Measurements from ENCODE around the gene KRT75. TPM values are rescaled to one million over a fixed set of nuclear protein-coding genes. Genes with fewer than 3 reads are reported as not detected.

Gene KRT75
- total RNA-seq, 4 donors from 2014 or later, result 0.44 TPM; not detected in 3

DNA sequence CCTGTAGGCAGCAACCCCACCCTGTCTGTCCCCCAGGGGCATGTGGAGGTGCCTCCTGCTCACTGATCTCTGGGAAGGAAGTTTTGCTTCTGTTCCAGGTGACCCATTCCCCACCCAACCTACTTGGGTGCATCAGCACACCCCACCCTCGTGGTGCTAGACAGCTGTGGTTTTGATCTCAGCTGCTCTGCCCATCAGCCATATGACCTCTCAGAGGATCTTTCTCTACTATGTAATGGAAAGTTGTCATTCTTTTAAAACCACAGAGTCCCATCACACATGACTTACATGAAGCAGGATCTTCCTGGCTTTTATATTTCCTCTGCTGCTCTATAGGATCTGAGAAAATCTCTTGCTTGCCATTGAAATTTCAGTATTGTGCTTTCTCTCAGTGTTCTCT lies 14.5 kb downstream of the KRT75 start:
- H3K4me3 ChIP-seq, result no peak overlapping the region
- 50% methylated on average over 1 of the region's 1 CpG for WGBS, 2 donors
- peaks cover 0 to 8% (median 0%) of the 10 kb centered on the region in 4 donors for H3K27me3 ChIP-seq
- no peaks in the 10 kb centered on the region for H3K9me3 ChIP-seq
- intact Hi-C loops (cut with DNase I), result no loop called here
- no peak for DNase-seq
- no peaks in the 10 kb centered on the region for H3K36me3 ChIP-seq
- no peak overlapping the region for H3K27ac ChIP-seq
- TF ChIP-seq POLR2A (IDR thresholded peaks at IDR 0.05) (no peak), CTCF (IDR thresholded peaks at IDR 0.05) (no peak)
- H3K4me1 ChIP-seq, result peaks cover 4 to 33% (median 18%) of the 10 kb centered on the region in 3 donors

GRCh38 chr12:52418576-52419110 lies 15.5 kb downstream of the KRT75 start:
- Histone ChIP-seq H3K4me1 (peaks cover 4 to 31% (median 18%) of the 10 kb centered on the region in 3 donors), H3K36me3 (no peaks in the 10 kb centered on the region), H3K27me3 (peaks cover 0 to 8% (median 0%) of the 10 kb centered on the region in 4 donors), H3K9me3 (no peaks in the 10 kb centered on the region), H3K27ac (no peak overlapping the region), H3K4me3 (no peak overlapping the region)
- intact Hi-C loops (cut with DNase I), result no loop called here
- TF ChIP-seq POLR2A (IDR thresholded peaks at IDR 0.05) (no peak), CTCF (IDR thresholded peaks at IDR 0.05) (no peak)
- WGBS, 2 donors, result 74 to 82% methylated on average over 2 to 3 of the region's 4 CpGs
- no peak for DNase-seq

DNA sequence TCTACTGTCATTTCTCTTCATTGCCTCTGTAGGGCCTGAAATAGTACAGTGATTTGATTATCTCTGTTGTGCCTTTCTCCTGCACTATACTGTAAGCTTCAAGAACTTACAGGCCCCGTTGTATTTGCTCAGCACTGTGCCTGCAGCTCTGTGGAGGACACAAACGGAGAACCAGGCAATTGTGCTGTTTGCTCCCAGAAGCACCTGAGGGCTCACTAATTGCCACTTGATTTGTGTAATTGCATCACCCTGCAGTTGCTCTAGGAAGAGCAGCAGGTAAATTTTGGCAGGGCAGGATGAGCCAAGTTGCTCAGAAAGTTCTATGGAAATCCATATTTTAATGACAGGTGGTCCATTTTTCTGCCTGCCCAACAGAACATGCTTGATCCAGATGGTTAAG lies 16.4 kb downstream of the KRT75 start:
- peak overlapping the region in 3 of 4 donors; percentile 40 to 76 (median 42) for H3K27ac ChIP-seq
- H3K4me3 ChIP-seq, result no peak overlapping the region
- H3K36me3 ChIP-seq, result no peaks in the 10 kb centered on the region
- H3K4me1 ChIP-seq, result peaks cover 4 to 24% (median 14%) of the 10 kb centered on the region in 3 donors
- DNase-seq, result no peak
- intact Hi-C loops (cut with DNase I), result no loop called here
- no peak for TF ChIP-seq POLR2A (IDR thresholded peaks at IDR 0.05)
- TF ChIP-seq CTCF (IDR thresholded peaks at IDR 0.05), result no peak
- H3K27me3 ChIP-seq, result peaks cover 0 to 8% (median 0%) of the 10 kb centered on the region in 4 donors
- WGBS, 2 donors, result 42 to 64% methylated on average over 2 of the region's 2 CpGs
- no peaks in the 10 kb centered on the region for H3K9me3 ChIP-seq

- peaks cover 4 to 24% (median 14%) of the 10 kb centered on the region in 3 donors for H3K4me1 ChIP-seq
- H3K27ac ChIP-seq, result peak overlapping the region in 3 of 4 donors; percentile 40 to 76 (median 42)
- no peak for TF ChIP-seq POLR2A (IDR thresholded peaks at IDR 0.05)
- no peak for TF ChIP-seq CTCF (IDR thresholded peaks at IDR 0.05)
- DNase-seq, result no peak
- intact Hi-C loops (cut with DNase I), result no loop called here
- H3K4me3 ChIP-seq, result no peak overlapping the region
- H3K9me3 ChIP-seq, result no peaks in the 10 kb centered on the region
- no peaks in the 10 kb centered on the region for H3K36me3 ChIP-seq
- 91 to 96% methylated on average over 1 of the region's 1 CpG for WGBS, 2 donors
- H3K27me3 ChIP-seq, result peaks cover 0 to 1% (median 0%) of the 10 kb centered on the region in 4 donors
Observed at GRCh38 chr12:52416795-52417194, 17.4 kb downstream of the KRT75 start.

- Histone ChIP-seq H3K4me3 (no peak overlapping the region), H3K27me3 (no peaks in the 10 kb centered on the region), H3K9me3 (no peaks in the 10 kb centered on the region), H3K36me3 (no peaks in the 10 kb centered on the region), H3K27ac (peak overlapping the region in 3 of 4 donors; percentile 43 to 76 (median 65)), H3K4me1 (peaks cover 4 to 31% (median 14%) of the 10 kb centered on the region in 3 donors)
- TF ChIP-seq POLR2A (IDR thresholded peaks at IDR 0.05), result no peak
- no peak for TF ChIP-seq CTCF (IDR thresholded peaks at IDR 0.05)
- intact Hi-C loops (cut with DNase I), result no loop called here
- WGBS, 2 donors, result 54 to 68% methylated on average over 9 to 10 of the region's 10 CpGs
- DNase-seq, result no peak
Observed at GRCh38 chr12:52415870-52416750, 18.1 kb downstream of the KRT75 start.
